ENCODE data around the gene AHNAK2.

Gene AHNAK2

DNA sequence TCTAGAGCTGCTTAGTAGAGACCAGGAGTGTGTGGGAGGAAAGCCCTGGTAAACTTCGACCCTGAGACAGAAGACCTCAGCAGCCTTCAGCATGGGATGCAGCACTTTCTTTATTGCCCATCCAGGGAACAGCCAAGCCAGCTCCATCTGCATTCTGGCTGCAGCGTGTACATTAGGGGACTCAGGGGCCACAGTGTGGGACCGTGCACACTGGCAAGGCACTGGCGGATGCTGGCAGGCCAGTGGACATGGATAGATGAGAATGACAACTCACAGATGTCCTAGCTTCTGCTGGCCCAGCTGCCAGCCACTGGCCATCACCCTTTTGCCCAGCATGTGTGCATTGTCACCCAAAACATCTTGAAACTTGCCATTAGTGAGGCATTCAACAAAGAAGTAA lies 41.0 kb downstream of the AHNAK2 start:
- Histone ChIP-seq H3K27me3 (ENCODE audit: low read length) (no peaks in the 10 kb centered on the region), H3K36me3 (ENCODE audit: low read length) (no peaks in the 10 kb centered on the region)

DNA sequence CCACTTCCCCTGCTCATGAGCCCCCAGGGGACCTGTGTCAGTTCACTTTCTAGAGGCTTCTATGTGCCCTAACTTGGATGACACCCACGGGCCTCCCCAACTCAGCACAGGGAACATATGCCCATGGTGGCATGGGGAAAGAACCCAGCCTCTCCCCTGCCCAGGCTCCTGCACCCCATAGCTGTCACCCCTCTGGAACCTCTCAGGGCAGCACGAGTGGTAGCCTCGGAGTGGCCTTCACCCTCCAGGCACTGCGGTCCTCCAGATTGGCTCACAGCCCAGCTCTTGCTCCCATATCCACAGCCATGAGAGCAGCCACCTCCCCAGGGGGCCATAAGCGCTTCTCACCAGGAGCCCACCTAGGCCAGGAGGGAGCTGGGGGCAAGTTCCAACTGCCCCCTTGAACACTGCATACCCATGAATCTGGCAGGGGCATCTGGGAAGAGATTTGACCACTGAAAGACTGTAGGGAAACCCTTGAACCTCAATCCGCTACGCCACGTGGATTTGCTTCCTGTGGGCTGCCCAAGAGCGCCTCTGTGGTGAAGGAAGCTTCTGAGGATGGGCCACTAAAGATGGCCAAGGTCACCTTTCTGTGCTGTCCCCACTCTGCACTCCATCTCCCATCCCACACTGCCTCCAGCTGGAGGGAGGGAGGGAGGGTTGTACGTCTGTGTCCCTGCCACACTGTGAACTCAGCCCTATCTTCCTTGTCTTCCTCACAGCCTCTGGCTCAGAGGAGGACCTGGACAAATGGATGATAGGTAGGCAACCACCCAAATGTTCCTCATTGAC lies 41.6 kb downstream of the AHNAK2 start:
- Histone ChIP-seq H3K36me3 (ENCODE audit: low read length) (no peaks in the 10 kb centered on the region), H3K27ac (ENCODE audit: low read depth, low read length) (no peak overlapping the region), H3K27me3 (ENCODE audit: low read length) (no peaks in the 10 kb centered on the region), H3K4me3 (ENCODE audit: insufficient read depth, low read length, poor library complexity, severe bottlenecking) (no peak overlapping the region), H2AFZ (ENCODE audit: low read depth, low read length, severe bottlenecking) (no peak overlapping the region), H4K20me1 (ENCODE audit: low read depth, low read length) (no peaks in the 10 kb centered on the region), H3K79me2 (ENCODE audit: insufficient read depth, low read length) (no peaks in the 10 kb centered on the region), H3F3A (ENCODE audit: insufficient read depth) (no peaks in the 10 kb centered on the region), H3K9me3 (ENCODE audit: insufficient read depth, low read length) (no peaks in the 10 kb centered on the region), H3K4me2 (ENCODE audit: low read depth, low read length, poor library complexity, severe bottlenecking) (no peak overlapping the region), H3K9me2 (replicated peaks; ENCODE audit: insufficient read depth, low read length) (no peaks in the 10 kb centered on the region), H3K9ac (ENCODE audit: low read length) (no peak overlapping the region)
- TF ChIP-seq, protein P1, sequence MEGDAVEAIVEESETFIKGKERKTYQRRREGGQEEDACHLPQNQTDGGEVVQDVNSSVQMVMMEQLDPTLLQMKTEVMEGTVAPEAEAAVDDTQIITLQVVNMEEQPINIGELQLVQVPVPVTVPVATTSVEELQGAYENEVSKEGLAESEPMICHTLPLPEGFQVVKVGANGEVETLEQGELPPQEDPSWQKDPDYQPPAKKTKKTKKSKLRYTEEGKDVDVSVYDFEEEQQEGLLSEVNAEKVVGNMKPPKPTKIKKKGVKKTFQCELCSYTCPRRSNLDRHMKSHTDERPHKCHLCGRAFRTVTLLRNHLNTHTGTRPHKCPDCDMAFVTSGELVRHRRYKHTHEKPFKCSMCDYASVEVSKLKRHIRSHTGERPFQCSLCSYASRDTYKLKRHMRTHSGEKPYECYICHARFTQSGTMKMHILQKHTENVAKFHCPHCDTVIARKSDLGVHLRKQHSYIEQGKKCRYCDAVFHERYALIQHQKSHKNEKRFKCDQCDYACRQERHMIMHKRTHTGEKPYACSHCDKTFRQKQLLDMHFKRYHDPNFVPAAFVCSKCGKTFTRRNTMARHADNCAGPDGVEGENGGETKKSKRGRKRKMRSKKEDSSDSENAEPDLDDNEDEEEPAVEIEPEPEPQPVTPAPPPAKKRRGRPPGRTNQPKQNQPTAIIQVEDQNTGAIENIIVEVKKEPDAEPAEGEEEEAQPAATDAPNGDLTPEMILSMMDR (IDR thresholded peaks at IDR 0.05; ENCODE audit: insufficient read depth, low read length, poor library complexity, severe bottlenecking), result no peak
- no peak for TF ChIP-seq EZH2phosphoT487 (conservative IDR thresholded peaks at IDR 0.05; ENCODE audit: low read length)

More for the DNA sequence above, 41.0 kb downstream of the AHNAK2 start:
- Histone ChIP-seq H3K9me2 (replicated peaks; ENCODE audit: insufficient read depth, low read length) (no peaks in the 10 kb centered on the region), H3K9ac (ENCODE audit: low read length) (no peak overlapping the region), H2AFZ (ENCODE audit: low read depth, low read length, severe bottlenecking) (no peak overlapping the region), H3K4me3 (ENCODE audit: insufficient read depth, low read length, poor library complexity, severe bottlenecking) (no peak overlapping the region), H3K27ac (ENCODE audit: low read depth, low read length) (no peak overlapping the region), H4K20me1 (ENCODE audit: low read depth, low read length) (no peaks in the 10 kb centered on the region), H3K4me2 (ENCODE audit: low read depth, low read length, poor library complexity, severe bottlenecking) (no peak overlapping the region), H3K79me2 (ENCODE audit: insufficient read depth, low read length) (no peaks in the 10 kb centered on the region), H3F3A (ENCODE audit: insufficient read depth) (no peaks in the 10 kb centered on the region), H3K9me3 (ENCODE audit: insufficient read depth, low read length) (no peaks in the 10 kb centered on the region)
- TF ChIP-seq, protein P1 (IDR thresholded peaks at IDR 0.05; ENCODE audit: insufficient read depth, low read length, poor library complexity, severe bottlenecking), result no peak
- no peak for TF ChIP-seq EZH2phosphoT487 (conservative IDR thresholded peaks at IDR 0.05; ENCODE audit: low read length)

DNA sequence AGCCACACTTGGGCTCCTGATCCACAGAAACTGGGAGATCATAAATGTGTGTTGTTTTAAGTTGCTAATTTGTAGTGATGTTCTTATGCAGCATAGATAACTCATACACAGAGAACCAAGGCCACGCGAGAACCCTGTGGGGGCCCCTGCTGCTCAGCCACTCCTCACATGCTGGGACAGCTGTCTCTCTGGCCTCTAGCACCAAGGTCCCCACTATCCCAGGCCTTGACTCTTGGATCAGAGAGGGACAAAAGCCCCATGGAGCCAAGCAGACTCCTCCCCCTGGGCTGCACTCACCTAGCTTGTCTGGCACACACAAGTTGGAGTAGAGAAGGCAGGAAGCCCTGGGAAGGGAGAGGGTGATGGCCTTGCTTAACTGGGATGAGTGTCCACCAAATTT lies 42.2 kb downstream of the AHNAK2 start:
- Histone ChIP-seq H3K27ac (ENCODE audit: low read depth, low read length) (no peak overlapping the region), H3K9me3 (ENCODE audit: insufficient read depth, low read length) (no peaks in the 10 kb centered on the region), H3K4me3 (ENCODE audit: insufficient read depth, low read length, poor library complexity, severe bottlenecking) (no peak overlapping the region), H3K9me2 (replicated peaks; ENCODE audit: insufficient read depth, low read length) (no peaks in the 10 kb centered on the region), H4K20me1 (ENCODE audit: low read depth, low read length) (no peaks in the 10 kb centered on the region), H3K27me3 (ENCODE audit: low read length) (no peaks in the 10 kb centered on the region), H3F3A (ENCODE audit: insufficient read depth) (no peaks in the 10 kb centered on the region), H3K79me2 (ENCODE audit: insufficient read depth, low read length) (no peaks in the 10 kb centered on the region), H3K36me3 (ENCODE audit: low read length) (no peaks in the 10 kb centered on the region), H2AFZ (ENCODE audit: low read depth, low read length, severe bottlenecking) (no peak overlapping the region), H3K9ac (ENCODE audit: low read length) (no peak overlapping the region), H3K4me2 (ENCODE audit: low read depth, low read length, poor library complexity, severe bottlenecking) (no peak overlapping the region)
- TF ChIP-seq, protein P1 (IDR thresholded peaks at IDR 0.05; ENCODE audit: insufficient read depth, low read length, poor library complexity, severe bottlenecking), result no peak
- TF ChIP-seq EZH2phosphoT487 (conservative IDR thresholded peaks at IDR 0.05; ENCODE audit: low read length), result no peak
